Retina (tissue), 1 donor: ENCODE measurements around the gene GLT6D1.

ENCODE experiments used
- DNase-seq: peaks from one replicate; pipeline ENCODE4 v3.0.0-alpha.2; 2016

Gene GLT6D1

GRCh38 chr9:135620558-135620957, 18.8 kb downstream of the GLT6D1 start:
- no peak for DNase-seq

- no peak for DNase-seq
These were observed 19.8 kb downstream of the GLT6D1 start for GRCh38 chr9:135619599-135619886.

- no peak for DNase-seq
These were observed 20.3 kb downstream of the GLT6D1 start for GRCh38 chr9:135618866-135619598.

GRCh38 chr9:135617991-135618411, 21.3 kb downstream of the GLT6D1 start:
- no peak for DNase-seq

GRCh38 chr9:135617538-135617900, 21.8 kb downstream of the GLT6D1 start:
- no peak for DNase-seq

- DNase-seq = no peak
These were observed 22.5 kb downstream of the GLT6D1 start for GRCh38 chr9:135616619-135617537.

GRCh38 chr9:135615666-135616618, 23.4 kb downstream of the GLT6D1 start:
- no peak for DNase-seq

- DNase-seq = no peak
These were observed 24.3 kb downstream of the GLT6D1 start for GRCh38 chr9:135614821-135615665.

GRCh38 chr9:135613946-135614805, 25.2 kb downstream of the GLT6D1 start:
- no peak for DNase-seq

- no peak for DNase-seq
These were observed 26.1 kb downstream of the GLT6D1 start for GRCh38 chr9:135612981-135613910.

- DNase-seq = no peak
These were observed 26.9 kb downstream of the GLT6D1 start for GRCh38 chr9:135612437-135612836.

GRCh38 chr9:135611875-135612209, 27.5 kb downstream of the GLT6D1 start:
- DNase-seq = no peak

GRCh38 chr9:135611142-135611874, 28.0 kb downstream of the GLT6D1 start:
- DNase-seq = no peak

GRCh38 chr9:135610290-135611141, 28.8 kb downstream of the GLT6D1 start:
- DNase-seq = no peak

- no peak for DNase-seq
These were observed 29.9 kb downstream of the GLT6D1 start for GRCh38 chr9:135609366-135609955.

- DNase-seq = no peak
These were observed 30.4 kb downstream of the GLT6D1 start for GRCh38 chr9:135608999-135609317.

- no peak for DNase-seq
These were observed 30.9 kb downstream of the GLT6D1 start for GRCh38 chr9:135608294-135608998.
